Thyroid gland (tissue), 4 donors: Measurements from ENCODE around the gene SLC13A3. TPM values are rescaled to one million over a fixed set of nuclear protein-coding genes. Genes with fewer than 3 reads are reported as not detected.

ENCODE experiments used
- DNase-seq, 2 donors: peaks; one replicate each; pipeline ENCODE4 v3.0.0-alpha.2; 2019
- H3K27ac ChIP-seq, 3 donors: fragments of 200-600 bp; sonication (generic); 1 replicate in 2 of 3; 2 replicates in 1 of 3; pipeline ENCODE4 v1.5.1; 2016 to 2019; ENCODE audit warnings: mild to moderate bottlenecking in 1 of 3, moderate library complexity in 1 of 3
- H3K27me3 ChIP-seq: fragments of 200-600 bp; sonication (generic); one replicate; pipeline ENCODE4 v1.5.1; 2019
- H3K36me3 ChIP-seq, 2 donors: fragments of 200-600 bp; sonication (generic); one replicate each; pipeline ENCODE4 v1.5.1; 2016 to 2019
- H3K4me1 ChIP-seq, 2 donors: fragments of 200-600 bp; sonication (generic); one replicate each; pipeline ENCODE4 v1.5.1; 2017 to 2019
- H3K4me3 ChIP-seq, 3 donors: fragments of 200-600 bp; sonication (generic); replicated peaks in 1 of 3; 1 replicate in 2 of 3; 2 replicates in 1 of 3; pipeline ENCODE4 v1.5.1; 2016; ENCODE audit warnings: mild to moderate bottlenecking in 1 of 3
- H3K9me3 ChIP-seq: fragments of 200-600 bp; sonication (generic); one replicate; pipeline ENCODE4 v1.5.1; 2017
- CTCF ChIP-seq, 6 experiments: fragments of 200-600 bp in 3 of 6; fragments of 450-650 bp in 3 of 6; sonication (generic) in 3 of 6; IDR thresholded peaks; one replicate each; pipeline ENCODE4 v1.5.1; 2016 to 2019; ENCODE audit warnings: antibody characterized with exemption in 6 of 6, mild to moderate bottlenecking in 2 of 6, inconsistent platforms in 1 of 6, moderate library complexity in 1 of 6
- POLR2A ChIP-seq, 2 donors: fragments of 450-650 bp; IDR thresholded peaks; one replicate each; pipeline ENCODE4 v1.6.1; 2017; ENCODE audit warnings: antibody characterized with exemption in 2 of 2, mild to moderate bottlenecking in 2 of 2, moderate library complexity in 1 of 2
- WGBS, 2 donors: methylation state at CpG; one replicate each; pipeline ENCODE4 v1.1.5; 2017; 5-methylcytosine and 5-hydroxymethylcytosine counted together
- intact Hi-C: fragments of 100-400 bp; cut with DNase I; formaldehyde crosslinking; loops from one replicate; pipeline ENCODE4 v1.15.1; 2023
- total RNA-seq, 4 donors: library from RNA; depleted of rRNA; stranded (reverse); fragments of >200 nt; gene quantifications; one replicate each; pipeline ENCODE4 v1.2.3, GENCODE V29; 2016

Gene SLC13A3
- total RNA-seq, 4 donors from 2014 or later, result 1.8 to 4.2 (median 2.1) TPM

DNA sequence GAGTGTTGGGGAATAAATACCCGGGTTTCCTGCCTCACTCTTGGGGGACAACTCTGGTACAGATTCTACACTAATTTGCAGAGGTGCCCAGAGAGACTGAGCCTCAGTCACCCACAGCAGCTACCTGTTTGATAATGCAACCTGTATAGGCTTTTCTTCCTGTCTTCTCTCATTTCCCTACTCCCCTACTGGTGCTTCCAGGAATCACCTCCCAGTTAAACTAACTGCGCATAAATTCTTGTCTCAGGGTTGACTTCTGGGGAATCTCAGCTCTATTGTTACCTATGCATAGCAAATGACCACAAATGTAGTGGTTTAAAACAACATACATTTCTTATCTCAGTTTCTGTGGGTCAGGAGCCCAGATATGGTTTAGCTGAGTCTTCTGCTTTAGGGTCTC is 112.1 kb downstream of the SLC13A3 start:
- DNase-seq, result no peak
- no peaks in the 10 kb centered on the region for H3K4me1 ChIP-seq
- intact Hi-C loops, result no loop called here
- WGBS, 2 donors, result 70 to 76% methylated on average over 2 of the region's 2 CpGs
- no peaks in the 10 kb centered on the region for H3K9me3 ChIP-seq
- no peaks in the 10 kb centered on the region for H3K36me3 ChIP-seq
- H3K27me3 ChIP-seq, result no peaks in the 10 kb centered on the region
- H3K27ac ChIP-seq, result no peak overlapping the region
- TF ChIP-seq POLR2A (IDR thresholded peaks at IDR 0.05) (no peak), CTCF (IDR thresholded peaks at IDR 0.05) (no peak)
- no peak overlapping the region for H3K4me3 ChIP-seq

DNA sequence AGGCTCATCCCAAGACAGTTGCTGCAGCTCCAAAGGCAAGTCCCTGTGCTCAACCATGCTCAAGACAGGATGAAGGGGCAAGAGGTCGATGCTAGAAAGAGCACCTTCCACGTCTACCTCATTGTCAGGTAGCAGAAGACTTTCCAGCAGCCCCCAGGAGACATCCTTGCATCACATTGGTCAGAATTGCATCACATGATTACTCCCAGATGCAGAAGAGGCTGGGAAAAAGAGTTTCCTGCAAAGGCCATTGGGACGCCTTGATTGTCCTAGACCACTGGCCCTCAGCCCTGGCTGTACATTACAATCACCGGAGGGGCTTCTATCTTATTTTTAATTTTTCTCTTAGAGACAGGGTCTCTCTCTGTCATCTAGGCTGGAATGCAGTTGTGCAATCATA is 120.6 kb downstream of the SLC13A3 start:
- no peaks in the 10 kb centered on the region for H3K36me3 ChIP-seq

GRCh38 chr20:46523696-46524328 is 127.4 kb downstream of the SLC13A3 start:
- no peak overlapping the region for H3K27ac ChIP-seq
- no peaks in the 10 kb centered on the region for H3K36me3 ChIP-seq
- WGBS, 2 donors, result 51 to 53% methylated on average over 2 of the region's 2 CpGs
- no peak overlapping the region for H3K4me3 ChIP-seq
- H3K4me1 ChIP-seq, result no peaks in the 10 kb centered on the region
- intact Hi-C loops, result loop anchor here (5.0 kb wide), 1 partner anchor 158 kb away; no protein-coding TSS in a partner anchor
- H3K27me3 ChIP-seq, result no peaks in the 10 kb centered on the region
- DNase-seq, result no peak
- H3K9me3 ChIP-seq, result no peaks in the 10 kb centered on the region
- TF ChIP-seq POLR2A (IDR thresholded peaks at IDR 0.05) (no peak), CTCF (IDR thresholded peaks at IDR 0.05) (no peak)

More for the DNA sequence above, 120.6 kb downstream of the SLC13A3 start:
- 63 to 78% methylated on average over 4 of the region's 4 CpGs for WGBS, 2 donors
- Histone ChIP-seq H3K4me3 (no peak overlapping the region), H3K27ac (no peak overlapping the region), H3K27me3 (no peaks in the 10 kb centered on the region), H3K9me3 (no peaks in the 10 kb centered on the region), H3K4me1 (no peaks in the 10 kb centered on the region)
- TF ChIP-seq CTCF (IDR thresholded peaks at IDR 0.05) (no peak), POLR2A (IDR thresholded peaks at IDR 0.05) (no peak)
- no peak for DNase-seq
- intact Hi-C loops, result no loop called here

DNA sequence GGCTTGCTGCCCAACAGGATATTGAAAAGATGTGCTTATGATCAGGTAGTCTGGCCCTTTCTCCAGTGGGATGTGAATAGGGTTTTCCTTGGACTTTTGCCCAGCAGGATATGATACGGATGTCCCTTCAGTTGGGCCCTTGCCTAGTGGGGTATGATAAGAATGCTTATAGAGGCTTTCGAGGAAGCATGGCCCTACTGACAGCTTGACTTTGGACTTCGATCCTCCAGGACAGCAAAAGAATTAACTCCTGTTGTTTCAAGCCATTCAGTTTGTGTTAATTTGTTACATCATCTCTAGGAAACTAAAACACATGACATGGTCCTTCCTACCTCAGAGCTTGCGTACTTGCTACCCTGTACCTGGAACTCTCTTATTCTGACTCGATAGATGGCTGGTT is 128.2 kb downstream of the SLC13A3 start:
- 70 to 76% methylated on average over 5 of the region's 5 CpGs for WGBS, 2 donors

More for the DNA sequence above, 128.2 kb downstream of the SLC13A3 start:
- Histone ChIP-seq H3K27me3 (no peaks in the 10 kb centered on the region), H3K4me1 (no peaks in the 10 kb centered on the region), H3K36me3 (no peaks in the 10 kb centered on the region), H3K4me3 (no peak overlapping the region), H3K27ac (no peak overlapping the region), H3K9me3 (no peaks in the 10 kb centered on the region)
- TF ChIP-seq CTCF (IDR thresholded peaks at IDR 0.05), result no peak
- no peak for TF ChIP-seq POLR2A (IDR thresholded peaks at IDR 0.05)
- DNase-seq, result no peak
- intact Hi-C loops, result loop anchor here (5.0 kb wide), 1 partner anchor 159 kb away; no protein-coding TSS in a partner anchor
